ENCODE results near the gene THSD4. TPM values are rescaled to one million over a fixed set of nuclear protein-coding genes. Genes with fewer than 3 reads are reported as not detected.

The THSD4 gene
- total RNA-seq, 1 experiment from 2014 or later, result 65.4 TPM

DNA sequence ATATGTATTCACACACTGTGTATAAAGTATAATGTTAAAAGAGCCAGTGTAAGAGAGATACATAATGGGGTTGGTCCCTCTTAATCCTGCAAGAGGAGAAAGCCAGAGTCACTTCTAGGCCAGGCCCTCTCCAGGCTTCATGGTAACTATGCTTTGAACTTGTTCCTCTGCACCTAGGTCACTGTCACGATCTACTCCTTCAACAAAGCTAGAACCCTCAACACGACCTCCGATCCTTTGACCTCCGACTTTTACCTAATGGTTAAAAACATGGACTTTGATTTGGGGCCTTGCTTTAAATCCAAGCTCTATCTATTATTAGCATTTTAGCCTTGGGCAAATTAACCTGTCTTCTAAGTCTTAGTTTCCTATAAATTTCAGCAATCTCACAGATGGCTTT is 541.2 kb downstream of the THSD4 start:
- Histone ChIP-seq H3K4me1 (ENCODE audit: control insufficient read depth, insufficient read depth, low read length) (no peaks in the 10 kb centered on the region), H3K27me3 (ENCODE audit: control insufficient read depth, insufficient read depth, low read length) (no peaks in the 10 kb centered on the region), H3K9me3 (ENCODE audit: control insufficient read depth, insufficient read depth, low read depth, low read length) (no peaks in the 10 kb centered on the region), H3K4me3 (ENCODE audit: low read depth in 2 of 2, low read length in 2 of 2) (no peak overlapping the region), H3K27ac (ENCODE audit: low read length) (no peak overlapping the region), H3K36me3 (ENCODE audit: control insufficient read depth, insufficient read depth, low read length) (no peaks in the 10 kb centered on the region)
- in situ Hi-C loops (cut with HindIII; ENCODE audit: low pct_unique_long_range_greater_than_20kb, low sequenced_read_pairs) (no loop called here), intact Hi-C loops (cut with micrococcal nuclease; ENCODE audit: unreplicated experiment) (no loop called here)
- ATAC-seq (no peak), DNase-seq (ENCODE audit: low read depth, low spot score) (no peak)
- ChIA-PET POLR2A (no interaction called here), CTCF (interaction anchor here (0.5 kb wide), 1 partner anchor 87 kb away, joined by 13 read pairs; no protein-coding TSS in a partner anchor)
- BruUV-seq (replicated peaks), result no TSS peak
- TF ChIP-seq, protein P1, sequence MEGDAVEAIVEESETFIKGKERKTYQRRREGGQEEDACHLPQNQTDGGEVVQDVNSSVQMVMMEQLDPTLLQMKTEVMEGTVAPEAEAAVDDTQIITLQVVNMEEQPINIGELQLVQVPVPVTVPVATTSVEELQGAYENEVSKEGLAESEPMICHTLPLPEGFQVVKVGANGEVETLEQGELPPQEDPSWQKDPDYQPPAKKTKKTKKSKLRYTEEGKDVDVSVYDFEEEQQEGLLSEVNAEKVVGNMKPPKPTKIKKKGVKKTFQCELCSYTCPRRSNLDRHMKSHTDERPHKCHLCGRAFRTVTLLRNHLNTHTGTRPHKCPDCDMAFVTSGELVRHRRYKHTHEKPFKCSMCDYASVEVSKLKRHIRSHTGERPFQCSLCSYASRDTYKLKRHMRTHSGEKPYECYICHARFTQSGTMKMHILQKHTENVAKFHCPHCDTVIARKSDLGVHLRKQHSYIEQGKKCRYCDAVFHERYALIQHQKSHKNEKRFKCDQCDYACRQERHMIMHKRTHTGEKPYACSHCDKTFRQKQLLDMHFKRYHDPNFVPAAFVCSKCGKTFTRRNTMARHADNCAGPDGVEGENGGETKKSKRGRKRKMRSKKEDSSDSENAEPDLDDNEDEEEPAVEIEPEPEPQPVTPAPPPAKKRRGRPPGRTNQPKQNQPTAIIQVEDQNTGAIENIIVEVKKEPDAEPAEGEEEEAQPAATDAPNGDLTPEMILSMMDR (IDR thresholded peaks at IDR 0.05), result no peak
- TF ChIP-seq POLR2AphosphoS5 (IDR thresholded peaks at IDR 0.05; ENCODE audit: low read depth, low read length) (no peak), TCF7L2 (IDR thresholded peaks at IDR 0.05; ENCODE audit: low read depth, low read length) (no peak), SIN3A (IDR thresholded peaks at IDR 0.05; ENCODE audit: borderline replicate concordance, insufficient read depth, low read depth, low read length) (no peak)
- TF ChIP-seq, protein P2, sequence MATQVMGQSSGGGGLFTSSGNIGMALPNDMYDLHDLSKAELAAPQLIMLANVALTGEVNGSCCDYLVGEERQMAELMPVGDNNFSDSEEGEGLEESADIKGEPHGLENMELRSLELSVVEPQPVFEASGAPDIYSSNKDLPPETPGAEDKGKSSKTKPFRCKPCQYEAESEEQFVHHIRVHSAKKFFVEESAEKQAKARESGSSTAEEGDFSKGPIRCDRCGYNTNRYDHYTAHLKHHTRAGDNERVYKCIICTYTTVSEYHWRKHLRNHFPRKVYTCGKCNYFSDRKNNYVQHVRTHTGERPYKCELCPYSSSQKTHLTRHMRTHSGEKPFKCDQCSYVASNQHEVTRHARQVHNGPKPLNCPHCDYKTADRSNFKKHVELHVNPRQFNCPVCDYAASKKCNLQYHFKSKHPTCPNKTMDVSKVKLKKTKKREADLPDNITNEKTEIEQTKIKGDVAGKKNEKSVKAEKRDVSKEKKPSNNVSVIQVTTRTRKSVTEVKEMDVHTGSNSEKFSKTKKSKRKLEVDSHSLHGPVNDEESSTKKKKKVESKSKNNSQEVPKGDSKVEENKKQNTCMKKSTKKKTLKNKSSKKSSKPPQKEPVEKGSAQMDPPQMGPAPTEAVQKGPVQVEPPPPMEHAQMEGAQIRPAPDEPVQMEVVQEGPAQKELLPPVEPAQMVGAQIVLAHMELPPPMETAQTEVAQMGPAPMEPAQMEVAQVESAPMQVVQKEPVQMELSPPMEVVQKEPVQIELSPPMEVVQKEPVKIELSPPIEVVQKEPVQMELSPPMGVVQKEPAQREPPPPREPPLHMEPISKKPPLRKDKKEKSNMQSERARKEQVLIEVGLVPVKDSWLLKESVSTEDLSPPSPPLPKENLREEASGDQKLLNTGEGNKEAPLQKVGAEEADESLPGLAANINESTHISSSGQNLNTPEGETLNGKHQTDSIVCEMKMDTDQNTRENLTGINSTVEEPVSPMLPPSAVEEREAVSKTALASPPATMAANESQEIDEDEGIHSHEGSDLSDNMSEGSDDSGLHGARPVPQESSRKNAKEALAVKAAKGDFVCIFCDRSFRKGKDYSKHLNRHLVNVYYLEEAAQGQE (IDR thresholded peaks at IDR 0.05; ENCODE audit: insufficient read depth in 1 of 2, low read depth in 2 of 2, low read length in 1 of 2), result no peak

DNA sequence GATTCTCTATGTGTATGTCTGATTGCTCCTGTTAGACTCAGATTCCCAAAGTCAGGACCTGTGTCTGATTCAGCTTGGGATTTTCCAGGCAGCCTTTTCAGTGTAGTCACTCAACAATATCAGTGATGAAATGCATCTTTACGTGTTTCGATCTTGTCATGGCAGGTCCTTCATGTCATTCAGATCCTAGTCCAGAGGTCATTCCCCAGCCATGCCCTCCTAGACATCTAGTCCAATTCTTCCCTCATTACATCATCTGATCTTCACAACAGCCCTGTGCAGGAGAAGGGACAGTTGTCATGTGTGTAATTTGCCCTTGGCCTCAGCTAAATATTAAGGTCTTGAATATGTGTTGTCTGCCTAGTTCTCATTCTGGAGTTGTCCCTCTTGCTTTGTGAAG is 541.9 kb downstream of the THSD4 start:
- ChIA-PET POLR2A (no interaction called here), CTCF (interaction anchor here (0.5 kb wide), 1 partner anchor 87 kb away, joined by 13 read pairs; no protein-coding TSS in a partner anchor)
- Histone ChIP-seq H3K36me3 (ENCODE audit: control insufficient read depth, insufficient read depth, low read length) (no peaks in the 10 kb centered on the region), H3K27ac (ENCODE audit: low read length) (no peak overlapping the region), H3K9me3 (ENCODE audit: control insufficient read depth, insufficient read depth, low read depth, low read length) (no peaks in the 10 kb centered on the region), H3K4me1 (ENCODE audit: control insufficient read depth, insufficient read depth, low read length) (no peaks in the 10 kb centered on the region), H3K27me3 (ENCODE audit: control insufficient read depth, insufficient read depth, low read length) (no peaks in the 10 kb centered on the region), H3K4me3 (ENCODE audit: low read depth in 2 of 2, low read length in 2 of 2) (no peak overlapping the region)
- in situ Hi-C loops (cut with HindIII; ENCODE audit: low pct_unique_long_range_greater_than_20kb, low sequenced_read_pairs), result no loop called here
- TF ChIP-seq SIN3A (IDR thresholded peaks at IDR 0.05; ENCODE audit: borderline replicate concordance, insufficient read depth, low read depth, low read length), result no peak
- TF ChIP-seq POLR2AphosphoS5 (IDR thresholded peaks at IDR 0.05; ENCODE audit: low read depth, low read length), result no peak
- TF ChIP-seq, protein P2 (IDR thresholded peaks at IDR 0.05; ENCODE audit: insufficient read depth in 1 of 2, low read depth in 2 of 2, low read length in 1 of 2), result no peak
- TF ChIP-seq, protein P1 (IDR thresholded peaks at IDR 0.05), result no peak
- no peak for TF ChIP-seq TCF7L2 (IDR thresholded peaks at IDR 0.05; ENCODE audit: low read depth, low read length)
- DNase-seq (ENCODE audit: low read depth, low spot score) (no peak), ATAC-seq (no peak)
- intact Hi-C loops (cut with micrococcal nuclease; ENCODE audit: unreplicated experiment), result no loop called here
- no TSS peak for BruUV-seq (replicated peaks)
